Esophagus muscularis mucosa (tissue), 4 donors: ENCODE results near the gene NMRAL1. TPM values are rescaled to one million over a fixed set of nuclear protein-coding genes. Genes with fewer than 3 reads are reported as not detected.

Source experiments
- DNase-seq: peaks from one replicate; pipeline ENCODE4 v3.0.0-alpha.2; 2017; ENCODE audit errors: extremely low spot score
- H3K27ac ChIP-seq, 4 donors: fragments of 200-600 bp; sonication (generic); replicated peaks in 1 of 4; 1 replicate in 3 of 4; 2 replicates in 1 of 4; pipeline ENCODE4 v1.5.1; 2016 to 2019; ENCODE audit warnings: mild to moderate bottlenecking in 1 of 4
- H3K27me3 ChIP-seq, 4 donors: fragments of 200-600 bp; sonication (generic); one replicate each; pipeline versions ENCODE4 v1.5.1 to v1.6.0; 2016 to 2019
- H3K36me3 ChIP-seq, 4 donors: fragments of 200-600 bp; sonication (generic); one replicate each; pipeline ENCODE4 v1.5.1; 2016 to 2019
- H3K4me1 ChIP-seq, 4 donors: fragments of 200-600 bp; sonication (generic); one replicate each; pipeline ENCODE4 v1.5.1; 2016 to 2019
- H3K4me3 ChIP-seq, 4 donors: fragments of 200-600 bp; sonication (generic); 1 replicate in 2 of 4; 2 replicates in 2 of 4; pipeline ENCODE4 v1.5.1; 2016 to 2019; ENCODE audit warnings: mild to moderate bottlenecking in 4 of 4, moderate library complexity in 1 of 4
- H3K9me3 ChIP-seq, 4 donors: fragments of 200-600 bp; sonication (generic); 1 replicate in 3 of 4; 2 replicates in 1 of 4; pipeline ENCODE4 v1.5.1; 2016 to 2019
- EP300 ChIP-seq: sonication (generic); formaldehyde crosslinking; IDR thresholded peaks from one replicate; pipeline ENCODE4 v1.6.1; 2017; ENCODE audit warnings: antibody characterized with exemption
- POLR2A ChIP-seq: fragments of 450-650 bp; IDR thresholded peaks from one replicate; pipeline ENCODE4 v1.6.1; 2017; ENCODE audit warnings: antibody characterized with exemption, moderate library complexity, mild to moderate bottlenecking, low read depth
- POLR2AphosphoS5 ChIP-seq, 2 donors: sonication (generic); formaldehyde crosslinking; IDR thresholded peaks; one replicate each; pipeline ENCODE4 v1.6.1; 2017; ENCODE audit warnings: antibody characterized with exemption in 2 of 2
- WGBS: methylation state at CpG from one replicate; pipeline ENCODE4 v1.1.5; 2018; 5-methylcytosine and 5-hydroxymethylcytosine counted together
- intact Hi-C: fragments of 100-400 bp; cut with DNase I; formaldehyde crosslinking; loops from one replicate; pipeline ENCODE4 v1.15.1; 2023
- total RNA-seq, 4 donors: library from RNA; depleted of rRNA; stranded (reverse); fragments of >200 nt; gene quantifications; one replicate each; pipeline versions ENCODE4 v1.1.0 to v1.2.1, GENCODE V29; 2016
- TF ChIP-seq, protein P1 (sequence below), 3 experiments: fragments of 200-600 bp in 2 of 3; fragments of 450-650 bp in 1 of 3; sonication (generic) in 2 of 3; IDR thresholded peaks; one replicate each; pipeline ENCODE4 v1.5.1; 2017 to 2019; ENCODE audit warnings: antibody characterized with exemption in 3 of 3, mild to moderate bottlenecking in 2 of 3, moderate library complexity in 1 of 3

The NMRAL1 gene
- total RNA-seq, 4 donors from 2014 or later = 29.1 to 50.0 (median 45.3) TPM

DNA sequence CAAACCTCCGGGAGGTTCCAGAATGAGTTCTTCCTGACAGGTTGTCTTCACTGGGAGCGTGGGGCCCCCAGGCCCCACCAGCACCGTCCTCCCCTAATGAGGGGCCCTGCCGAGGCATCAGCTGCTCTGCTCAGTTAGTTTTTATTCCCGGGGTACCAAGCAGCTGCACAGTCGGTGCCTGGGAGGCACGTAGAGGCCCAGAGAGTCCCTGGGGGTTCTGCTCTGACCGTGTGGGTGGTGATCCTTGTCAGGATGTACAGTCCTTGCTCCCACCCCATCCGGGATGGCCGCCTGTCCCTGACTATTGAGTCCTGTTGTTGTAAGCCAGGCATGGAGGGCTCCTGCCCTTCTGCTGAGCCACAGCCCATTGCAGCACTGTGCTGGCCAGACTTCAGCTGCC, 18.5 kb downstream of the NMRAL1 start:
- 78% methylated on average over 4 of the region's 10 CpGs for WGBS
- peaks cover 33 to 92% (median 80%) of the 10 kb centered on the region in 4 donors for H3K36me3 ChIP-seq
- no peaks in the 10 kb centered on the region for H3K27me3 ChIP-seq
- no peaks in the 10 kb centered on the region for H3K9me3 ChIP-seq
- intact Hi-C loops = no loop called here
- no peak overlapping the region for H3K4me3 ChIP-seq
- no peak overlapping the region for H3K27ac ChIP-seq
- TF ChIP-seq, protein P1, sequence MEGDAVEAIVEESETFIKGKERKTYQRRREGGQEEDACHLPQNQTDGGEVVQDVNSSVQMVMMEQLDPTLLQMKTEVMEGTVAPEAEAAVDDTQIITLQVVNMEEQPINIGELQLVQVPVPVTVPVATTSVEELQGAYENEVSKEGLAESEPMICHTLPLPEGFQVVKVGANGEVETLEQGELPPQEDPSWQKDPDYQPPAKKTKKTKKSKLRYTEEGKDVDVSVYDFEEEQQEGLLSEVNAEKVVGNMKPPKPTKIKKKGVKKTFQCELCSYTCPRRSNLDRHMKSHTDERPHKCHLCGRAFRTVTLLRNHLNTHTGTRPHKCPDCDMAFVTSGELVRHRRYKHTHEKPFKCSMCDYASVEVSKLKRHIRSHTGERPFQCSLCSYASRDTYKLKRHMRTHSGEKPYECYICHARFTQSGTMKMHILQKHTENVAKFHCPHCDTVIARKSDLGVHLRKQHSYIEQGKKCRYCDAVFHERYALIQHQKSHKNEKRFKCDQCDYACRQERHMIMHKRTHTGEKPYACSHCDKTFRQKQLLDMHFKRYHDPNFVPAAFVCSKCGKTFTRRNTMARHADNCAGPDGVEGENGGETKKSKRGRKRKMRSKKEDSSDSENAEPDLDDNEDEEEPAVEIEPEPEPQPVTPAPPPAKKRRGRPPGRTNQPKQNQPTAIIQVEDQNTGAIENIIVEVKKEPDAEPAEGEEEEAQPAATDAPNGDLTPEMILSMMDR (IDR thresholded peaks at IDR 0.05) = no peak
- no peak for DNase-seq
- no peaks in the 10 kb centered on the region for H3K4me1 ChIP-seq

GRCh38 chr16:4455081-4455480, 19.3 kb downstream of the NMRAL1 start:
- H3K36me3 ChIP-seq = peaks cover 42 to 94% (median 83%) of the 10 kb centered on the region in 4 donors
- no peak for TF ChIP-seq POLR2A
- TF ChIP-seq, protein P1 (IDR thresholded peaks at IDR 0.05) = no peak
- no peak for TF ChIP-seq EP300
- TF ChIP-seq POLR2AphosphoS5 (IDR thresholded peaks at IDR 0.05) = no peak
- no peak overlapping the region for H3K4me3 ChIP-seq
- no peaks in the 10 kb centered on the region for H3K4me1 ChIP-seq
- H3K27me3 ChIP-seq = no peaks in the 10 kb centered on the region
- no peaks in the 10 kb centered on the region for H3K9me3 ChIP-seq
- no peak for DNase-seq
- H3K27ac ChIP-seq = no peak overlapping the region
- WGBS = 90% methylated on average over 6 of the region's 14 CpGs
- intact Hi-C loops = no loop called here

- no peaks in the 10 kb centered on the region for H3K27me3 ChIP-seq
- no peak overlapping the region for H3K4me3 ChIP-seq
- no peak overlapping the region for H3K27ac ChIP-seq
- TF ChIP-seq POLR2A = no peak
- TF ChIP-seq, protein P1 (IDR thresholded peaks at IDR 0.05) = no peak
- TF ChIP-seq EP300 = no peak
- H3K36me3 ChIP-seq = peaks cover 46 to 95% (median 86%) of the 10 kb centered on the region in 4 donors
- no peak for DNase-seq
- intact Hi-C loops = no loop called here
- WGBS = 76% methylated on average over 9 of the region's 9 CpGs
- no peaks in the 10 kb centered on the region for H3K4me1 ChIP-seq
- H3K9me3 ChIP-seq = no peaks in the 10 kb centered on the region
These were observed 19.8 kb downstream of the NMRAL1 start for GRCh38 chr16:4454623-4455022.

DNA sequence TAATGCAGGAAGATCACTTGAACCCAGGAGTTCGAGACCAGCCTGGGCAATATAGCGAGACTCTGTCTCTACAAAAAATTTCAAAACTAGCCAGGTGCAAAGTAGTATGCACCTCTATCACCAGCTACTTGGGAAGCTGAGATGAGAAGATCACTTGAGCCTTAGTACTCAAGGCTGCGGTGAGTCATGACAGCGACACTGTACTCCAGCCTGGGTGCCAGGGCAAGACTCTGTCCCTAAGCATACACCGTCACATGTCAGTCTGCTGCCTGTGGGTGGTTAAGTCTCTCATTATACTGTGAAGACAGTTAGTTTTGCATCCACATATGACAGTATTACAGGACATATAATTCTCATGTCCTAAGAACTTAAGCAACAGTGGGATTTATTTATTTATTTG, 21.8 kb downstream of the NMRAL1 start:
- Histone ChIP-seq H3K27ac (no peak overlapping the region), H3K9me3 (no peaks in the 10 kb centered on the region), H3K4me3 (no peak overlapping the region), H3K27me3 (no peaks in the 10 kb centered on the region), H3K36me3 (peaks cover 62 to 99% (median 96%) of the 10 kb centered on the region in 4 donors), H3K4me1 (no peaks in the 10 kb centered on the region)
- DNase-seq = no peak
- 95% methylated on average over 5 of the region's 5 CpGs for WGBS
- intact Hi-C loops = no loop called here
- TF ChIP-seq, protein P1 (IDR thresholded peaks at IDR 0.05) = no peak
- TF ChIP-seq POLR2A (no peak), POLR2AphosphoS5 (IDR thresholded peaks at IDR 0.05) (no peak), EP300 (no peak)

- no peak for TF ChIP-seq POLR2A
- TF ChIP-seq POLR2AphosphoS5 (IDR thresholded peaks at IDR 0.05) = no peak
- TF ChIP-seq, protein P1 (IDR thresholded peaks at IDR 0.05) = no peak
- no peak for TF ChIP-seq EP300
- peaks cover 66 to 99% (median 98%) of the 10 kb centered on the region in 4 donors for H3K36me3 ChIP-seq
- no peak overlapping the region for H3K4me3 ChIP-seq
- 91% methylated on average over 10 of the region's 14 CpGs for WGBS
- no peak for DNase-seq
- intact Hi-C loops = no loop called here
- H3K27ac ChIP-seq = no peak overlapping the region
- H3K9me3 ChIP-seq = no peaks in the 10 kb centered on the region
- H3K27me3 ChIP-seq = no peaks in the 10 kb centered on the region
- H3K4me1 ChIP-seq = no peaks in the 10 kb centered on the region
These were observed 23.4 kb downstream of the NMRAL1 start for GRCh38 chr16:4450931-4451519.
